GM19395 (cell line): ENCODE data around the gene SIRPB1.
"Not testable (repeated sequence)": the region's sequence is repeated elsewhere in the genome, so short reads cannot be mapped to it uniquely, and the experiment has no call there.

Source experiments
- ATAC-seq: cut with Tn5 transposase; IDR thresholded peaks from one replicate; pipeline ENCODE4 v1.9.1; 2021; ENCODE audit warnings: mild to moderate bottlenecking, moderate library complexity; ENCODE audit not compliant: unreplicated experiment

The SIRPB1 gene

GRCh38 chr20:1637226-1637625 lies 17.4 kb upstream of the SIRPB1 start:
- no peak for ATAC-seq

- ATAC-seq: no peak
Measured at GRCh38 chr20:1636621-1637020, 16.8 kb upstream of the SIRPB1 start.

GRCh38 chr20:1635291-1635979 lies 15.6 kb upstream of the SIRPB1 start:
- no peak for ATAC-seq

GRCh38 chr20:1633535-1633934 lies 13.7 kb upstream of the SIRPB1 start:
- no peak for ATAC-seq

GRCh38 chr20:1632178-1632577 lies 12.4 kb upstream of the SIRPB1 start:
- no peak for ATAC-seq

GRCh38 chr20:1631309-1632151 lies 11.7 kb upstream of the SIRPB1 start:
- ATAC-seq: no peak

GRCh38 chr20:1630186-1630585 lies 10.4 kb upstream of the SIRPB1 start:
- ATAC-seq: no peak

GRCh38 chr20:1629321-1629720 lies 9.5 kb upstream of the SIRPB1 start:
- no peak for ATAC-seq

- ATAC-seq: no peak
Measured at GRCh38 chr20:1628621-1629020, 8.8 kb upstream of the SIRPB1 start.

- ATAC-seq: no peak
Measured at GRCh38 chr20:1627200-1627550, 7.4 kb upstream of the SIRPB1 start.

GRCh38 chr20:1626528-1627199 lies 6.9 kb upstream of the SIRPB1 start:
- ATAC-seq: no peak

- no peak for ATAC-seq
Measured at GRCh38 chr20:1625083-1625690, 5.4 kb upstream of the SIRPB1 start.

GRCh38 chr20:1623501-1624205 lies 3.8 kb upstream of the SIRPB1 start:
- no peak for ATAC-seq

GRCh38 chr20:1622450-1622849 lies 2.6 kb upstream of the SIRPB1 start:
- ATAC-seq: no peak

GRCh38 chr20:1621316-1621715 lies 1.5 kb upstream of the SIRPB1 start:
- ATAC-seq: no peak

GRCh38 chr20:1618954-1619540 lies 762 bp downstream of the SIRPB1 start:
- no peak for ATAC-seq

GRCh38 chr20:1618479-1618878 lies 1.3 kb downstream of the SIRPB1 start:
- ATAC-seq: no peak

- no peak for ATAC-seq
Measured at GRCh38 chr20:1616858-1617434, 2.9 kb downstream of the SIRPB1 start.

- ATAC-seq: not testable (repeated sequence)
Measured at GRCh38 chr20:1610404-1610803, 9.4 kb downstream of the SIRPB1 start.
